Measurements from ENCODE around the gene GRM7.

GRCh38 chr3:7759630-7760029 is 898.7 kb downstream of the GRM7 start:
- TF ChIP-seq CTCF (IDR thresholded peaks at IDR 0.05): no peak
- no peak for TF ChIP-seq POLR2A (IDR thresholded peaks at IDR 0.05)
- TF ChIP-seq EP300 (IDR thresholded peaks at IDR 0.05): no peak
